Type B pancreatic cell (in vitro differentiated cells): ENCODE data around the gene CPEB4. TPM values are rescaled to one million over a fixed set of nuclear protein-coding genes. Genes with fewer than 3 reads are reported as not detected.

ENCODE experiments used
- DNase-seq: peaks from one replicate; pipeline ENCODE4 v3.0.0; 2021; ENCODE audit warnings: mixed read lengths; ENCODE audit not compliant: unreplicated experiment; ENCODE audit errors: extremely low spot score
- H3K27ac Mint-ChIP-seq: 2 replicates; pipeline ENCODE4 v1.8.0; 2021; ENCODE audit warnings: mild to moderate bottlenecking, mixed read lengths
- H3K27me3 Mint-ChIP-seq: 2 replicates; pipeline ENCODE4 v1.8.0; 2021; ENCODE audit warnings: mixed read lengths
- H3K36me3 Mint-ChIP-seq: 2 replicates; pipeline ENCODE4 v1.8.0; 2021; ENCODE audit warnings: mixed read lengths
- H3K4me1 Mint-ChIP-seq: one replicate; pipeline ENCODE4 v1.8.0; 2021; ENCODE audit warnings: mixed read lengths; ENCODE audit not compliant: unreplicated experiment
- H3K4me3 Mint-ChIP-seq: 2 replicates; pipeline ENCODE4 v1.8.0; 2021; ENCODE audit warnings: mild to moderate bottlenecking, mixed read lengths
- H3K9me3 Mint-ChIP-seq: 2 replicates; pipeline ENCODE4 v1.8.0; 2021; ENCODE audit warnings: mixed read lengths
- total RNA-seq: library from RNA; stranded (reverse); gene quantifications from 2 replicates; pipeline ENCODE4 v1.2.1, GENCODE V29; 2021; ENCODE audit warnings: low replicate concordance
- TF ChIP-seq, protein P1 (sequence below): fragments of 200-600 bp; sonication (generic); conservative IDR thresholded peaks from 2 replicates; pipeline ENCODE4 v1.5.0; 2021; ENCODE audit warnings: antibody characterized with exemption, mild to moderate bottlenecking

CPEB4 gene
- total RNA-seq, 1 donor from 2014 or later, result 53.2 TPM

- Mint-ChIP-seq H3K4me3 (no peak overlapping the region), H3K36me3 (peaks cover 5% of the 10 kb centered on the region), H3K4me1 (peaks cover 58% of the 10 kb centered on the region), H3K27ac (no peak overlapping the region), H3K9me3 (no peaks in the 10 kb centered on the region), H3K27me3 (peaks cover 3% of the 10 kb centered on the region)
- TF ChIP-seq, protein P1, sequence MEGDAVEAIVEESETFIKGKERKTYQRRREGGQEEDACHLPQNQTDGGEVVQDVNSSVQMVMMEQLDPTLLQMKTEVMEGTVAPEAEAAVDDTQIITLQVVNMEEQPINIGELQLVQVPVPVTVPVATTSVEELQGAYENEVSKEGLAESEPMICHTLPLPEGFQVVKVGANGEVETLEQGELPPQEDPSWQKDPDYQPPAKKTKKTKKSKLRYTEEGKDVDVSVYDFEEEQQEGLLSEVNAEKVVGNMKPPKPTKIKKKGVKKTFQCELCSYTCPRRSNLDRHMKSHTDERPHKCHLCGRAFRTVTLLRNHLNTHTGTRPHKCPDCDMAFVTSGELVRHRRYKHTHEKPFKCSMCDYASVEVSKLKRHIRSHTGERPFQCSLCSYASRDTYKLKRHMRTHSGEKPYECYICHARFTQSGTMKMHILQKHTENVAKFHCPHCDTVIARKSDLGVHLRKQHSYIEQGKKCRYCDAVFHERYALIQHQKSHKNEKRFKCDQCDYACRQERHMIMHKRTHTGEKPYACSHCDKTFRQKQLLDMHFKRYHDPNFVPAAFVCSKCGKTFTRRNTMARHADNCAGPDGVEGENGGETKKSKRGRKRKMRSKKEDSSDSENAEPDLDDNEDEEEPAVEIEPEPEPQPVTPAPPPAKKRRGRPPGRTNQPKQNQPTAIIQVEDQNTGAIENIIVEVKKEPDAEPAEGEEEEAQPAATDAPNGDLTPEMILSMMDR, result no peak
- no peak for DNase-seq
Measured at GRCh38 chr5:173967241-173967640, 79.1 kb downstream of the CPEB4 start.

- Mint-ChIP-seq H3K27me3 (peaks cover 3% of the 10 kb centered on the region), H3K36me3 (no peaks in the 10 kb centered on the region), H3K4me3 (no peak overlapping the region), H3K9me3 (no peaks in the 10 kb centered on the region), H3K27ac (no peak overlapping the region), H3K4me1 (peaks cover 56% of the 10 kb centered on the region)
- TF ChIP-seq, protein P1, result no peak
- no peak for DNase-seq
Measured at GRCh38 chr5:173968154-173968797, 80.1 kb downstream of the CPEB4 start.

GRCh38 chr5:173969167-173970049 is 81.3 kb downstream of the CPEB4 start:
- peak overlapping the region; percentile 79 for H3K27ac Mint-ChIP-seq

DNA sequence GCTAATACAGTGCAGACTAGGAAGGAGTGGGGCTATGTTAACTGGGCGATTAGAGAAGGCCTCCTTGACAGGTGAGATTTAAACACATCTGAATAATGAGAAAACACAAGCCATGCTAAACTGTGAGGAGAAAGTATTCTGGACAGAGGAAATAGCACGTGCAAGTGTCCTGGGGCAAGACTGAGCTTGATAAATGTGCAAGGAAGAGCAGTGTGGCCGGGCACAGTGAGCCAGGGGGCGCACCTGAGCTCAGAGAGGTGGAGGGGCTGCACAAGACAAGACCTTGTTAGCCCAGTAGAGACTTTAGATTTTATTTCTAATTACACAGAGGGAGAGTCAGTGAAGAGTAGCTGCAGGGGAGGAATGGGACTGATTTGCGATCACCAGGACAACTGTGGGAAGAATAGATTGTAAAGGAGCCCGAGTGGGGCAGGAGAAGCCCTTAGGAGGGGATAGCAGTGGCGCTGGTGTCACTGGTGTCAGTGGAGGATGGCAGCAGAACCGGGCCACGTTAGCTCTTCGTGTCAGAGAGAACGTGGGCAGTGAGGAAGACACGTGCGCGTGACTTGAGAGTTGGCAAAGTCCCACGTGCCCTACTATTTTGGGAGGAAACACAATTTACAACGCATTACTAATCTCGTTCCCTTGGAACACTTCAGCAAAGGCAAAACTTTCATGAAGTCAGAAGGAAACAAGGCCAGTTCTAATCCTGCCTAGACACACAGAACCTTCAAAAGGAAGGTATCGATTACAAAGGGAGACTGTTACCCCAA is 82.9 kb downstream of the CPEB4 start:
- peaks cover 7% of the 10 kb centered on the region for H3K27me3 Mint-ChIP-seq
- no peaks in the 10 kb centered on the region for H3K36me3 Mint-ChIP-seq
- TF ChIP-seq, protein P1, result no peak
- no peak overlapping the region for H3K4me3 Mint-ChIP-seq
- peaks cover 54% of the 10 kb centered on the region for H3K4me1 Mint-ChIP-seq
- no peak for DNase-seq
- no peaks in the 10 kb centered on the region for H3K9me3 Mint-ChIP-seq
- no peak overlapping the region for H3K27ac Mint-ChIP-seq

More at GRCh38 chr5:173969167-173970049, 81.3 kb downstream of the CPEB4 start:
- Mint-ChIP-seq H3K9me3 (no peaks in the 10 kb centered on the region), H3K27me3 (peaks cover 7% of the 10 kb centered on the region), H3K4me1 (peaks cover 61% of the 10 kb centered on the region), H3K4me3 (peak overlapping the region; percentile 26), H3K36me3 (no peaks in the 10 kb centered on the region)
- DNase-seq, result no peak
- TF ChIP-seq, protein P1, result no peak

DNA sequence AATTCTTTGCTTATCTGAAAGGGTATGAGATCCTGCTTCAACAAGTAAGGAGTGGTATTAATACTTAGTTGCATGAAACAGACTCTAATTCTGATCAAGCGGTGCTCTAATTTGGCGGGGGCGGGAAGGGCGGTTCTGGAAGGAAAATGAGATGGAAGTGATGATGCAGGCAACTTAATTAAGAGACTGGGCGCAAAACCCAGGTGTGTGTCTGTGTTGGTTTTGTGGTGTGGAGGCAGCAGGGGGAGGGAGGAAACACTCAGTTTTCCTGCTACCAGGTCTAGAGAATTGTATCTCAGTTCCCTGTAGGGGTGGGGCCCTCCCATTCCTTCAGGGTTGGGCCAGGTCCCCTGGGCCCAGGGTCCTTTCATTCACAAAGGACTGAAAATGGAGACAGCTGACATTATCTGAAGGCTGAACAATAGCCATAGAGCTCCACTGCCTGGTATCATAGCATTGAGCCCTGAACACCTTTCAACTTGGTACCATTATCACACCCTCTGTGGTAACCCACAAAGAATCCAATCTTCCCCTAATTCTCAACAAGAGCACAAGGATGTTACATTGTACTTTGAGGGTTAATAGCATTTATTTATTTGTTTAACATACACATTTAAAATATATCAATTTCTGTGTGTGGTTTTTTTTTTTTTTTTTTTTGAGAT is 83.7 kb downstream of the CPEB4 start:
- H3K4me3 Mint-ChIP-seq, result peak overlapping the region; percentile 4
- no peaks in the 10 kb centered on the region for H3K36me3 Mint-ChIP-seq
- H3K27me3 Mint-ChIP-seq, result peaks cover 7% of the 10 kb centered on the region
- H3K9me3 Mint-ChIP-seq, result no peaks in the 10 kb centered on the region
- H3K4me1 Mint-ChIP-seq, result peaks cover 54% of the 10 kb centered on the region
- no peak for DNase-seq
- TF ChIP-seq, protein P1, result no peak
- H3K27ac Mint-ChIP-seq, result no peak overlapping the region
